ENCODE measurements around the gene AVL9. TPM values are rescaled to one million over a fixed set of nuclear protein-coding genes. Genes with fewer than 3 reads are reported as not detected.
"Not testable (repeated sequence)": the region's sequence is repeated elsewhere in the genome, so short reads cannot be mapped to it uniquely, and the experiment has no call there.

AVL9 gene
- total and polyA plus RNA-seq, 5 experiments from 2014 or later = 10.4 to 45.3 (median 13.4) TPM

DNA sequence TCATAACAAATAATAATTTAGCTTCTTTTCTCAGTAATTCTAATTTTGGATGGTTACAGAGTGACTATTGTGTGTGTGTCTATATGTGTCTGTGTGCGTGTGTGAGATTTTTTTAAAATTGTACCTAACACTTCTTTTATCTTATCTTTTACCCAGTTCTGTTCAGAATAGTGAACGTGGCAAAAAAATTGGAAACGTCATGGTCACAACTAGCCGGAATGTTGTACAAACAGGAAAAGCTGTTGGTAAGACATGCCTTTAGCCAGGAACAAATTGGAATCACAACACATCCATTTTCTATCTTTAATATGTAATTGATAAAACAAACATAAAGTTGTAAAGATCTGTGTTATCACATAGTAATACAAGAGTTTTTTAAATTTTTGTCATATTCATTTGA lies 85.4 kb downstream of the AVL9 start:
- POLR2A ChIA-PET = no interaction called here
- H3K4me1 Mint-ChIP-seq = peaks cover 0 to 1% (median 0%) of the 10 kb centered on the region in 4 donors
- peaks cover 0 to 90% (median 22%) of the 10 kb centered on the region in 3 donors for H3K36me3 Mint-ChIP-seq
- no peak for DNase-seq
- no peak for ATAC-seq
- H3K4me3 Mint-ChIP-seq = no peak overlapping the region
- no peaks in the 10 kb centered on the region for H3K9me3 Mint-ChIP-seq
- peak overlapping the region in 2 of 10 donors; percentile 39 to 63 for H3K27ac Mint-ChIP-seq
- H3K27me3 Mint-ChIP-seq = no peaks in the 10 kb centered on the region

DNA sequence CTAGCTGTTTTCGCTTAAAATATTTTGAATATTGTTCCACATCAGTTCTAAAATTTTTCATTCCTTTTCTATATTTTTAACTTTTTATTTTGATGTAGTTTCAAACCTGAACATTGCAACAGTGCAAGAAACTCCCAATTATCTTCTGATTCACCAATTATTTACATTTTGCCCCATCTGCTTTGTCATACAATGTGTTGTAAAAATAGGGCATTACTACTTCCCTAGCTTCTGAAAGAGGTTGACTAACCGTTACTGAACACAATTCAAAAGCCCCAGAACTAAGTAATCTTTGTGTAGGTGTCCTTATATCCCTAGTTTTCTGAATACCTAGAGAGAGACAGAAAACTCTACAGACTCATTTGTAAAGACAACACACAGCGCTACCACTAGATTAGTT lies 86.7 kb downstream of the AVL9 start:
- H3K4me1 Mint-ChIP-seq = peaks cover 0 to 3% (median 1%) of the 10 kb centered on the region in 4 donors
- ATAC-seq (no peak), DNase-seq (no peak)
- no peak overlapping the region for H3K4me3 Mint-ChIP-seq
- no peaks in the 10 kb centered on the region for H3K9me3 Mint-ChIP-seq
- POLR2A ChIA-PET = no interaction called here
- peaks cover 0 to 90% (median 25%) of the 10 kb centered on the region in 3 donors for H3K36me3 Mint-ChIP-seq
- no peaks in the 10 kb centered on the region for H3K27me3 Mint-ChIP-seq
- peak overlapping the region in 1 of 10 donors; percentile 24 for H3K27ac Mint-ChIP-seq

DNA sequence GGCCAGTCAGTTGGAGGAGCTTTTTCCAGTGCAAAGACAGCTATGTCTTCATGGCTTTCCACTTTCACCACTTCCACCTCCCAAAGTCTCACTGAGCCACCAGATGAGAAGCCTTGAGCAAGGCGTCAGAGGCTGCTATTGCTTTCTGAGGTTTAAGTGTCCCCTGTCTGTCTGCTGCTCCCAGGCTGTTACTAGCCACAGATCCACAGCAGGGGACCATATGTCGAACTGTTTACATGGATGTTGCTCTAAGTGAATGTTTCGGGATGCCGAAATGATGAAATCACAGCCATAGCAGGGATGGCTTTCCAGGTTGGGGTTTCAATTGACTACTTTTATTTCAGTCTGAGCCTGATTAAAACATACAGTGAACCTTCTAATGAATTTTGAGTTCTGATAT lies 88.5 kb downstream of the AVL9 start:
- no peak for ATAC-seq
- Mint-ChIP-seq H3K4me3 (no peak overlapping the region), H3K9me3 (no peaks in the 10 kb centered on the region), H3K27me3 (no peaks in the 10 kb centered on the region), H3K4me1 (peaks cover 0 to 3% (median 1%) of the 10 kb centered on the region in 4 donors), H3K27ac (peak overlapping the region in 2 of 10 donors; percentile 9 to 34), H3K36me3 (peaks cover 0 to 80% (median 21%) of the 10 kb centered on the region in 3 donors)
- no peak for DNase-seq
- POLR2A ChIA-PET = no interaction called here

DNA sequence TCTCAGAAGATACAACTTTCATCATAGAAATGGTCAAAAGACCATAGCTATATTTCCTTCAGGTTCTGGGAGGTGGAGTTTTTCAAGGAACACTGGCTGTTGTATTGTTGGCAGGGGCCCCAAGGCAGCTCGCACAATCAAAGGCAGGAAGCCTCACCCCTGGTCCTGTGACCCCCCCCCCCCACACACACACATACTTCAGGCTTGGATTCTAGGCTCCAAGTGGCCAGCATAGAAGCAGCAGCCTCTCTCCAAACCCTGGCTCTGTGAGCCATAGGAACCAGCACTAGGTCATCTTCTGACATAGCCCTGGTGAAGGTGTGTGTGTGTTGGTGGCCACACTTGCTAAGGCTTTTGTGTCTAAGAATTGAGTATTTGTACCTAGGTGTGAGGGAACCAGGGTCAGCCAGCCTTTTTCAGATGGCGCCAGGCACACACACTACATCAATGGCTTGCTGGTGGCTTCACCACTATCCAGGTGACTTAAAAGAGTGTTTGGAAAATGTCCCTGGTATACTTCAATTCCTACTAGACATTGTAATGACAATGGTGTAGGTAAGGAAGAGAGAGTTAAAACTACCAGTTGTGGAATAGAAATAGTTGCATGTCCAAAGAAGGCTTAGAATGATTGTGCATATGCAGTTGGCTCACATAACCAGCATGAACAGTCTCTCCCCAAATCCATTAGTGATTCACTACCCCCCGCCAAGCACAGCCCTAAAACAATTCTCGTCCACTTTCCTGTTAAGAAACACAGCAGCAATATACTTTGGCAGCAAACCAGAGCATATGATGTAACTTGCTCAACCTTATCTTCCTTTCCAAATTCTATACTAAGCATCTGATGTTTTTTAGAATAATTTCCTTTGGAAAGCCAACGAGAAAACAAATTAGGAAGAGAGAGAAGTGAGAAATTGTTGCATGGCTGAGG lies 91.3 kb downstream of the AVL9 start:
- POLR2A ChIA-PET = no interaction called here
- Mint-ChIP-seq H3K27ac (peak overlapping the region in 9 of 10 donors; percentile 6 to 83 (median 53)), H3K4me3 (no peak overlapping the region), H3K27me3 (no peaks in the 10 kb centered on the region), H3K4me1 (peaks cover 0 to 3% (median 1%) of the 10 kb centered on the region in 4 donors), H3K36me3 (peaks cover 0 to 58% (median 18%) of the 10 kb centered on the region in 3 donors), H3K9me3 (no peaks in the 10 kb centered on the region)
- ATAC-seq (no peak), DNase-seq (no peak)

DNA sequence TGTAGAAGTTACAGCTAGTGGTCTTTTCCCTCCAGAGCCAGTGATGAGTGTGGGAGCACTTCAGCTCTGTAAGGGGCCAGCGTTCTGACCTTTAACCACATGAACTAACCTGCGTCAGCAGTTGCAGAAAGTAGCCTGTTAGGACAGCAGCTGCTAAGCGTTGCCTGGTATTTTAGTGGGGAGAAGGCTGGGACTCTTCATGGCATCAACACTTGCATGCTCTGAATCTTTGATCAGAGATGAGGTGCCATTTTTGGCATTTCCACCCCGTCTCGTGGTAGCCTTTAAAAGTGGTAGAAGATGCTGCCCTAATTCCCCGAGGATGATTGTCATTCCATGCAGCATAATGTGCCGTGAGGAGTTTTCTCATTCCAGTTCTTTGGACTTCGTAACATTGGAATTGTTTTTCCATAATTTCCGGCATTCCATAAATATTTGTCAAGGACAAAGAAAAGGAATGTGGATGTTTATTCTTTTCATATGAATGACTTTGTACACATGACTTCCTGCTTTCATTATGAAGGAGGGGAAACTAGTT lies 92.2 kb downstream of the AVL9 start:
- no peaks in the 10 kb centered on the region for H3K9me3 Mint-ChIP-seq
- POLR2A ChIA-PET = no interaction called here
- peak overlapping the region in 5 of 10 donors; percentile 36 to 71 (median 57) for H3K27ac Mint-ChIP-seq

DNA sequence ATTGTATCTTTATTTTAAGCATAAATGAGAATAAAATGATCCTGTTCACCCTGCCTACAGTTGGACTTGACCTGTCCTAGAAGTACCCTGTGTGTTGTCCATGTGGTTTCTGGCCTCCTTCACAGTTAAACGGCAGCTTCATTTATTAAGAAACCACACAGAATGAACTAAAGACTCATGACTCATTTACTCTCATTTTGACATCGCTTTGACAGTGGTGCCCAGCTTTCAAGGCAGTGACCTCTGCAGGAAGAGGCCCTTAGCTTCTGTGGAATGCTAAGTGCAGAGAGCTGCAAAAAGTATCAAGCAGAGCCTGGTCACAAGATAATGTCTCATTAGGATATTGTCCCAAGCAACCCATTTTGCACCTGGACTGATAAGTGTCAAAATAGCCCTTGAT lies 93.4 kb downstream of the AVL9 start:
- POLR2A ChIA-PET = interaction anchor here (1.1 kb wide), 1 partner anchor 14 kb away, joined by 3 read pairs; no protein-coding TSS in a partner anchor
- Mint-ChIP-seq H3K27ac (peak overlapping the region in 6 of 10 donors; percentile 19 to 82 (median 66)), H3K36me3 (peaks cover 0 to 39% (median 11%) of the 10 kb centered on the region in 3 donors), H3K9me3 (no peaks in the 10 kb centered on the region), H3K4me3 (no peak overlapping the region), H3K27me3 (no peaks in the 10 kb centered on the region), H3K4me1 (peaks cover 0 to 4% (median 1%) of the 10 kb centered on the region in 4 donors)
- ATAC-seq = no peak
- DNase-seq = no peak

More for the DNA sequence above, 92.2 kb downstream of the AVL9 start:
- H3K27me3 Mint-ChIP-seq = no peaks in the 10 kb centered on the region
- peaks cover 0 to 4% (median 1%) of the 10 kb centered on the region in 4 donors for H3K4me1 Mint-ChIP-seq
- H3K36me3 Mint-ChIP-seq = peaks cover 0 to 50% (median 17%) of the 10 kb centered on the region in 3 donors
- DNase-seq = no peak
- no peak overlapping the region for H3K4me3 Mint-ChIP-seq
- no peak for ATAC-seq

DNA sequence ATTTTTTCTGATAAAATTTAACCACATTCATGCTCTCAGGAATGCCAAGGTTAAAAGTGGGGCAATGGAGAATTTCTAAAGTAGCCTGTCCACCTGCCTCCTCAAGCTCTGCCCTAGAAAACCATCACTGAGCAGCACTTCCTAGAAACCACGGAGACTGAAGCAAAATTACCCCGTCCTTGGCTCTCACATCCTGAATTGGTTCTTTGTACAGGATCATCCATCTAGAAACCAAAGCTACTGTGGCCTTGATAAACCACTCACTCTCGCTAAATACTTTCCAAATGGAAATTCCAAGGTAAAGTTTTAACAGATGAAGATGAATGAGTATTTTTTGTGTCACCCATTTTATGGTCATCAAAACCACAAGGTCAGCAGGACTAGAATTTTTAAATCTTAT lies 96.6 kb downstream of the AVL9 start:
- DNase-seq (no peak), ATAC-seq (no peak)
- Mint-ChIP-seq H3K9me3 (peaks cover 0 to 2% (median 0%) of the 10 kb centered on the region in 9 donors), H3K36me3 (peaks cover 0 to 7% (median 2%) of the 10 kb centered on the region in 3 donors), H3K27ac (no peak overlapping the region), H3K27me3 (peaks cover 0 to 5% (median 1%) of the 10 kb centered on the region in 5 donors), H3K4me3 (no peak overlapping the region), H3K4me1 (peaks cover 0 to 3% (median 1%) of the 10 kb centered on the region in 4 donors)
- POLR2A ChIA-PET = no interaction called here

DNA sequence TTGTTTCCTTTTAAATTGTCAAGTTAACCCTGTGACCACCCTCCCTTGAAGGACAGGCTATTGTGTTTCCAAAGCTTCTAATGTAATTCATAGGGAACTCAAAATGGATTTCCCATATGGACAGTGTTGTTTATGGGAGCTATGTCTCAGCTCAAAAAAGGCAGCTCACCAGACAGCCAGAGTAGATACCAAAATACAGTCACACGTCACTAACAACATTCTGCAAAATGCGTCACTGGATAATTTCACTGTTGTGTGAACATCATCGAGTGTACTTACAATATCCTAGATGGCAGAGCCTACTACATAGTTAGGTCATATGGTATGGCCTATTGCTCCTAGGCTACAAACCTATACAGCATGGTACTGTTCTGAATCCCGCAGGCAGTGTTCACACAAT lies 97.4 kb downstream of the AVL9 start:
- peaks cover 2 to 4% (median 3%) of the 10 kb centered on the region in 3 donors for H3K36me3 Mint-ChIP-seq
- H3K9me3 Mint-ChIP-seq = peaks cover 0 to 4% (median under 1%) of the 10 kb centered on the region in 9 donors
- H3K27ac Mint-ChIP-seq = no peak overlapping the region
- peaks cover 1 to 13% (median 2%) of the 10 kb centered on the region in 5 donors for H3K27me3 Mint-ChIP-seq
- no peak overlapping the region for H3K4me3 Mint-ChIP-seq
- DNase-seq (no peak), ATAC-seq (no peak)
- peaks cover 0 to 2% (median under 1%) of the 10 kb centered on the region in 4 donors for H3K4me1 Mint-ChIP-seq
- POLR2A ChIA-PET = interaction anchor here (0.7 kb wide), 1 partner anchor 57 kb away, joined by 4 read pairs; no protein-coding TSS in a partner anchor

DNA sequence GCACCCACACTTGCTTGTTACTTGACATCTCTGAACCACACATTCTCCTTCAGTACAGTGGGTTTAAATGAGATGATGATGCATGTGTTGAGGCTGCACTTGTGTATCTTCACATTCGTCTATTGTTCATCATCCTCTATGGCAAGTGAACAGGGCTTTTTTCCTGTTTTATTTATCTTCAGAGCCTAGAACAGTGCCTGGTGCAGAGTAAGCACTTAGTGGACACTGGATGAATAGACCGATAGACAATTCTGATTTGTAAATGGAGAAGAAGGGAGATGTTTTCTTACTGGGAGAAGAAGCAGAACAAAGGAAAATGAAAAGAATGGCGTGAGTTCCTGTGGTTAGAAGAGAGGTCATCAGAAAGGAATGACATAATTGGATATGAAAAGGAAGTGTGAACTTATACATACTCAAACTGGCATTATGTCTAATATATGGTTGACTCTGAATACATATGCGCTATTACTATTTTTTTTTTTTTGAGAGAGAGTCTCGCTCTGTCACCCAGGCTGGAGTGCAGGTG lies 99.7 kb downstream of the AVL9 start:
- peaks cover 4 to 22% (median 7%) of the 10 kb centered on the region in 5 donors for H3K27me3 Mint-ChIP-seq
- H3K27ac Mint-ChIP-seq = no peak overlapping the region
- ATAC-seq (no peak), DNase-seq (no peak)
- H3K36me3 Mint-ChIP-seq = peaks cover 0 to 10% (median 10%) of the 10 kb centered on the region in 3 donors
- H3K9me3 Mint-ChIP-seq = peaks cover 0 to 14% (median 8%) of the 10 kb centered on the region in 9 donors
- H3K4me1 Mint-ChIP-seq = peaks cover 0 to 2% (median under 1%) of the 10 kb centered on the region in 4 donors
- no peak overlapping the region for H3K4me3 Mint-ChIP-seq
- POLR2A ChIA-PET = no interaction called here

DNA sequence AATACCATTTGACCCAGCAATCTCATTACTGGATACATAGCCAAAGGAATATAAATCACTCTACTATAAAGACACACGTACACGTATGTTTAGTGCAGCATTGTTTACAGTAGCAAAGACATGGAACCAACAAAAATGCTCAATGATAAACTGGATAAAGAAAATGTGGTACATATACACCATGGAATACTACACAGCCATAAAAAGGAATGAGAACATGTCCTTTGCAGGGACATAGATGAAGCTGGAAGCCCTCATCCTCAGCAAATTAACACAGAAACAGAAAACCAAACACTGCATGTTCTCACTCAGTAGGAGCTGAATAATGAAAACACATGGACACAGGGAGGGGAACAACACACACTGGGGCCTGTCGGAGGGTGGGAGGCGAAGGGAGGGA lies 105.9 kb downstream of the AVL9 start:
- H3K27ac Mint-ChIP-seq, H3K4me1 Mint-ChIP-seq, H3K4me3 Mint-ChIP-seq, DNase-seq, POLR2A ChIA-PET, ATAC-seq: not testable (repeated sequence)
- peaks cover 3 to 22% (median 6%) of the 10 kb centered on the region in 5 donors for H3K27me3 Mint-ChIP-seq
- H3K9me3 Mint-ChIP-seq = peaks cover 6 to 46% (median 22%) of the 10 kb centered on the region in 9 donors
- peaks cover 2 to 26% (median 18%) of the 10 kb centered on the region in 3 donors for H3K36me3 Mint-ChIP-seq

DNA sequence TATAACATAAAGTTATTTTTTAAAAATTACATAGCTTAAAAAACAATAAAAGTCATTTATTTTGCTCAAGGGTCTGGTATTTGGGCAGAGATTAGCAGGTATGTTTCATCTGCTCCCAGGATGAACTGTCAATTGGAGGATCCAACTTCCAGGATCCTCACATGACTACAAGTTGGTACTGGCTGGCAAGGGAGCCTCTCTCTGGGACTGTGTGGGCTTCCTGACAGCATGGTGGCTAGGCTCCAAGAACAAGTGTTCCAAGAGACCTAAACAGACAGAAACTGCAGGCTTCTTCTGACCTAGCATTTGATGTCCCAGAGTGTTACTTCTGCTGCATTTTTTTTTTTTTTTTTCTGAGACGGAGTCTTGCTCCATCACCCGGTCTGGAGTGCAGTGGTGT lies 107.2 kb downstream of the AVL9 start:
- no peaks in the 10 kb centered on the region for H3K4me1 Mint-ChIP-seq
- peaks cover 3 to 12% (median 6%) of the 10 kb centered on the region in 5 donors for H3K27me3 Mint-ChIP-seq
- no peak for ATAC-seq
- H3K27ac Mint-ChIP-seq = no peak overlapping the region
- POLR2A ChIA-PET = no interaction called here
- H3K4me3 Mint-ChIP-seq = no peak overlapping the region
- peaks cover 6 to 46% (median 22%) of the 10 kb centered on the region in 9 donors for H3K9me3 Mint-ChIP-seq
- DNase-seq = no peak
- H3K36me3 Mint-ChIP-seq = peaks cover 2 to 26% (median 18%) of the 10 kb centered on the region in 3 donors

DNA sequence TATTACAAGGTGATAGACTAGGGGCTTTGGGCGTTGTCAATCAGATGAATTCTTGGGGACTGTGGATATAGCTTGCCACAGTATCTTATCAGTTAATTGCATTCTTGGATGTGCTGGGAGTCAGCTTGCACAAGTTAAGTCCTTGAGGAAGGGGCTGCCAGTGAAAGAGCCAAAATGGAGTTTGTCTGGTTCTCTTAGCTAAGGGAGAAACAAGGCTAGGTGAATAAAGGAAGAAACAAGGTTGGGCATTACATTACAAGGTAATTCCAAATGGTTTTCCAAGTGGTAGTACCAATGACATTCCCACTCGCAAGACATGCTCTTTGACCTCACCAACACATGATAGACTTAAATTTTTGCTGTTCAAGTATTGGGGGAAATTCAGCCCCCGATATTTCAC lies 108.2 kb downstream of the AVL9 start:
- Mint-ChIP-seq H3K36me3 (peaks cover 2 to 16% (median 10%) of the 10 kb centered on the region in 3 donors), H3K9me3 (peaks cover 2 to 38% (median 17%) of the 10 kb centered on the region in 9 donors)
- ATAC-seq, H3K27me3 Mint-ChIP-seq, DNase-seq, H3K4me3 Mint-ChIP-seq, H3K27ac Mint-ChIP-seq, H3K4me1 Mint-ChIP-seq, POLR2A ChIA-PET: not testable (repeated sequence)
